ENCODE data around the gene OGFR.

Gene OGFR

GRCh38 chr20:62785393-62785792 lies 19.2 kb upstream of the OGFR start:
- DNase-seq, result no peak

GRCh38 chr20:62786157-62786556 lies 18.5 kb upstream of the OGFR start:
- no peak for DNase-seq

DNA sequence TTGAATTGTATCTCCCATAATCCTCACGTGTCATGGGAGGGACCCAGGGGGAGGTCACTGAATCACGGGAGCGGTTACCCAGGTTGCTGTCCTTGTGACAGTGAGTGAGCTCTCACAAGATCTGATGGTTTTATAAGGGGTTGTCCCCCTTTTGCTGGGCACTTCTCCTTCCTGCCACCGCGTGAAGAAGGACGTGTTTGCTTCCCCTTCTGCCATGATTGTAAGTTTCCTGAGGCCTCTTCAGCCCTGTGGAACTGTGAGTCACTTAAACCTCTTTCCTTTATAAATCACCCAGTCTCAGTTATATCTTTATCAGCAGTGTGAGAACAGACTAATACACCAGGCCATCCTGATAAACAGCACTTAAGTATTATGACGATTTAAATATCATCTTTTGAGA lies 17.3 kb upstream of the OGFR start:
- no peak for DNase-seq

DNA sequence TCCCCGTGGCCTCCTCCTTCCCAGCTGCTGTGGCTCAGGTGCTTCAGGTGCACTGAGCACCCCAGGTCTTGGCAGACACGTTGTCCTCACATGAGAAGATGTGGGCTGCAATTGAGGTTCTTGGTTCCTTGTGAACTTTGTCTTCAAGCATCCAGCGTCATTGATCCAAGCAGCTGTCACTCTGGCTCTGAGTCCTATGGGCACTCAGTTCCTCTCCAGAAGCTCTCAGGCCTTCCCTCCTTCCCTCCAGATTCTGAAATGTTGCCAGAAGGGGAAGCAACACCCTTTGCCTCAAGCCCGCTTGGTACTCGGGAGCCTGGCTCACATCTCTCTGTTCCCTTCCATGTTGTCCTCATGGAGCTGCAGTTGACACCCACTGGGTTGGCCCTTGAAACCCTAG lies 16.8 kb upstream of the OGFR start:
- no peak for DNase-seq

GRCh38 chr20:62788607-62789006 lies 16.0 kb upstream of the OGFR start:
- no peak for DNase-seq

GRCh38 chr20:62790075-62790474 lies 14.6 kb upstream of the OGFR start:
- no peak for DNase-seq

DNA sequence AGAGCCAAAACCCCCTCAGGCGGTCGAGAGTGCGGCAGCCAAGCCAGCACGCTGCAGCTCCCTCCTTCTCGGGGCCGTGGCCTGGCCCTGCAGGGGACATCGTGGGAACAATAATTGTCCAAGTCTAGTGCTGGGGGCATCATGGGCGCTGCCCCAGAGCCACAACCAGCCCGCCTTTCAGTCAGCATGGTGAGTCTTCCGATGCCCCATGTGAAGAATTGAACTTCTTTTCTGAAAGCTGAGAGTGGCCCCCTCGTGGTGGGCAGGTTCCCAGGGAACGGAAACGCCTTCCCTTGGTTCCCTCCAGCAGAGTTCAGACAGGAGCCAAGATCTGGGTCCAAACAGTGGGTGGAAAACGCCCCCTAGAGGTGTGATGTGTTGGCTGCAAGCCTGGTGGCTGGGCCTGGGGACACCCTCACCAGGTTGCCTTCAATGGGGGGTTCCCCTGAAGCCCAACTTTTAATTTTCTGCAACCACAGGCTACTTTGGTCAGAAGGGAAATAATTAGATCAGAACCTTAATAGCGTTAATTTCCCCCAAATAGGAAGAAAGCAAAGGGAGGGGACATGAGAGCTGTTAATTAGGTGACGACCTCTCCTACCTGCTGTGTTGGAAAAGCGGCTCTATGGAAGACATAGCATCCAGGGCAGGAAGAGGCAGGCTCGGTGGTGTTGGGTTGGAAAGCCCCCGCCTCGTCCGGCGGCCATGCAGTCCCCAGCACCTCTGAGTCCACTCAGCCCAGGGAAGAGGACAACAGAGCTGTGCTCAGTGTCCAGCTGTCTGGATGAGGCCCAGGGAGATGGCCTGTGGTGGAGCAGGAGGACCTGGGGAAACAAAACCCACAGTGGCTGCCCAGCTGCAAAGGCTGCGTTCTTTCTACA lies 13.1 kb upstream of the OGFR start:
- peak; percentile 80 for DNase-seq

DNA sequence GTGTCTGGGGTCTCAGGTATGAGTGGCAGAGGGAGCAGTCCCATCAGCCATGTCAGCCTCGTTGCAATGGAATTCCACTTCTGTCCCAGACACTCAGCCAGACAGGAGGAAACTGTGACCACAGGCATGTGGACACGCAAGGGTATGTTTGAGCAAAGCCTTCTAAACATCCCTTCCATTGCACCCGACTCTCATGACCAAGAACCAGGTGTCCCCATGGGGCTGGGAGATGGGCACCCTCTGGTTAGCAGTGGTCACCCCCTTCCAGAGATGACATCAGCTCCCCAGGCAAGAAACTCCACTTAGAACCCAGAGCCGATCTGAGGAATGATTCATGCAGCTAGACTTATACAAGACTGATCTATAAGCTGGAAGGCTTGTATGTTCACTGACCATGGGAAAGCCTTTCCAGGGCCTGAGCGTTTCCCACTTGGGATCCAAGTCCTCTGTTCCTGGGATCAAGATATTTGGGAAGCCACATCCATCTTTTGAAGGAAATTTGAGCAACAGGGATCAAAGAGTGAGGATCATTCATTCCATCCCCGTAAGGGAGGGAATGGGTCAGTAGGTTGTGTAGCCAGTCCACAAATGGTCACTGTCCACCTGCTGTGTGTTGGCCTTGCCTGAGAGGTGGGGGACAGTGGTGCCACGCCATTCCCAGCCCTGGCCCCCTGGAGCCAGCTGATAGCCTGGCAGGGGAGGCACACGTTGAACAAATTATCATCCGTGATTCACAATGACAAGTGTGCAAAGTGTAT lies 12.3 kb upstream of the OGFR start:
- DNase-seq, result no peak

DNA sequence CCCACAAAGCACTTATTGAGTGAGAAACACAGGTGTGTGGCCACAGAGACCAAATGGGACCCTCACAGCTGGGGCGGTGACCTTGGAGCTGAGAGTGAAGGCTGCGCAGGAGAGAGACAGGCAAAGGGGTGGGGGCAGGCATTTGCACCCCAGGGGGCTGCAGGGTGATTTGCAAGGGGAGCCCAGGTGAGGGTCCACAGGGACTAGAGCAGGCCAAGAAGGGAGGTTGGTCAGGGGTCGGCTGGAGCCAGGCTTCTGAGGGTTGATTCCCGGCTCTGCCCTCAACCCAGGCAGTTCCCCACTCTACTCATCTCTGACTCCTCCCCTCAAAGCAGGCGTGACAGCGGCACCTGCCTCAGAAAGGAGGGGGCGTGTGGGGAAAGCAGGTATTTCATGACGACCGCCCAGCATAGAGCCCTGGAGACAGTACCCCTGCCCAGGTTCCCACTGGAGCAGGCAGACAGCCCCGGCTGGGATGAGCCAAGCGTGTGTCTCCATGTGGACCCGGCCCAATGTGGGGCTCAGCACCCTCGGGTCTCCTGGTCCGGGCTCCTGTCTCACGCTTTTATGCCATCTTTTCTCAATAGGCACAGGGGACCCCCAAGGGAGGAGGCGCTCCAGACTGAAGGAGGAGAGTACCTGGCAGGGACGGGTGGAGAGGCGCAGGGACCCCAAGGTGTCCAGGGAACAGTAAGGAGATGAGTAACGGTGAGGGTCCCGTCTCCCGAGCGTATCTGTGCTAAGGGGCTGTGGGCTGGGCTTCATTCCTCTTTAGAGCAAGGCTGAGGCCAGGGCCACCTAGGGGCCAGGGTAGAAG lies 11.5 kb upstream of the OGFR start:
- no peak for DNase-seq

- DNase-seq, result no peak
Measured at GRCh38 chr20:62793757-62794006, 11.0 kb upstream of the OGFR start.

DNA sequence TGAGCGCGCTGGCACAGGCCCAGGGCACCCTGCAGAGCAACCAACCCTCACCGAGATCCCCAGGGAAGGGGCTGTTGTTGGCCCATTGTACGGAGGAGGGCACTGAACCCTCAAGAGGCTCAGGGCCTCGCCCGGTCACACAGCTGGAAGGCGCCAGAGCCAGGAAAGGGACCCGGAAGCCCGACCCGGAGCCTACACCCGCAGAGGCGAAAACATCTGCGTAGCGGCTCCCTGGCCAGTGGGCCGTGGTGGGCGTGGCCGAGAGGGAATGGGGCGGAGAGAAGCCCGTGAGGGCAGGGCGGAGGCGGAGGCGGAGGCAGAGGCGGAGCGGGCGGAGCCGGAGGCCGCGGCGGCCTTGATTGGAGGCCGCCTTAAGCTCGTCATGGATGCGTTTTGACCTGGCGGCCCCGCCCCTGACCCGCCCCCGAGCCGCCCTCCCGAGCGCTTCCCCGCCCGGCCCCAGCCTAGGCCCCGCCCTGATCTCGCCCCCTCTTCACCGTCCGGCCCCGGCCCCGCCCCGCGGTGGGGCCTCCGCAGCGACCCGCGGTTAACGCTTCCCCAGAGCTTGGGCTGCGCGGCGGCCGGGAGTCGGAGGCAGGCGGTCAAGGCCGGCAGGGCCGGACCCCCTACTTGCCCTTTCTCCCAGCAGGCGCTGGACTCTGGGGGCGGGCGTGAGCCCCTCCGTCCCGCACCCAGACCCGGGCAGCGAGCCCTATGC lies 10.5 kb upstream of the OGFR start:
- DNase-seq, result peak; percentile 96

- DNase-seq, result peak; percentile 65
Measured at GRCh38 chr20:62795023-62795761, 9.4 kb upstream of the OGFR start.

DNA sequence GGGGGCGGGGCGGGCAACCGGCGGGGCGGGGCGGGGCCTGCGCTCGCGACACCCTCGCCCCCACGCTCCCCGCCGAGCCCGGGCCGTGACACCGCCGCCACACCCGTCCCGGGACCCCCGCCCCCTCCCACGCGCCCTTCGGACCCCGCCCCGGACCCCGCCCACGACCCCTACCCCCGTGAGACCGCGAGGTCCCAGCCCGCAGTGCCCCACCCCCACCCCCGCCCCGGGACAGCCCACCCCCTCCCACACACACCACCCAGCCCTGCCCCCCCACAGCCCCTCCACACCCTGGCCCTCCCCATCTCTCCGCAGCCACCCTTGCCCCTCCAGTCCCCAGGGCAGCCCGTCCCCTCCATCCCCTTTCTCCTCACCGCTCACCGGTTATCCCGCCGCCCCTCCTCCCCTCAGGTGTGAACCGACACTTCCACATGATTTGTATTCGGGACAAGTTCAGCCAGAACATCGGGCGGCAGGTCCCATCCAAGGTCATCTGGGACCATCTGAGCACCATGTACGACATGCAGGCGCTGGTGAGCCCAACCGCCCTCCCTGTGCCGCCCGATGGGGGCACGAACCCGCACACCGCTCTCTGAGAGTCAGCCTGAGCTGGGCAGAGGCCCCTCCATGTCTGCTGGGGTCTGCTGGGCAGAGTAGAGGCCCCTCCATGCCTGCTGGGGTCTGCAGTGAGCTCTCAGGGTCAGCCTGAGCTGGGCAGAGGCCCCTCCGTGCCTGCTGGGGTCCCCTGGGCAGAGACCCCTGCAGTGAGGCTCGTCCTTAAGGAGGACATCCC lies 7.7 kb upstream of the OGFR start:
- no peak for DNase-seq

GRCh38 chr20:62797671-62798532 lies 6.7 kb upstream of the OGFR start:
- no peak for DNase-seq

GRCh38 chr20:62799036-62799435 lies 5.6 kb upstream of the OGFR start:
- DNase-seq, result no peak

DNA sequence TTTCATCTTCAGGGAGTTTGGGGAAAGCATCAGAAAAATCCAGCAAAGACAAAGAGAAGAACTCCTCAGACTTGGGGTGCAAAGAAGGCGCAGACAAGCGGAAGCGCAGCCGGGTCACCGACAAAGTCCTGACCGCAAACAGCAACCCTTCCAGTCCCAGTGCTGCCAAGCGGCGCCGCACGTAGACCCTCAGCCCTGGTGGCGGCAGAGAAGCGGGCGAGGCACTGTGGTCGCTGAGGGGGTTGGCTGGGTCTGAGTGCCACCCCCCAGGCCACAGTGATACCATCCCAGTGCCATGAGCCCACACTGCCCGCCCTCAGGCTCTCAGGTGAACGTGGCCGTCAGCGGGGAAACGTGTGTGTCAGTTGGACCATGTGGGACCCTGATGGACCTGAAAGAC lies 5.2 kb upstream of the OGFR start:
- no peak for DNase-seq

- DNase-seq, result no peak
Measured at GRCh38 chr20:62799873-62800272, 4.8 kb upstream of the OGFR start.

DNA sequence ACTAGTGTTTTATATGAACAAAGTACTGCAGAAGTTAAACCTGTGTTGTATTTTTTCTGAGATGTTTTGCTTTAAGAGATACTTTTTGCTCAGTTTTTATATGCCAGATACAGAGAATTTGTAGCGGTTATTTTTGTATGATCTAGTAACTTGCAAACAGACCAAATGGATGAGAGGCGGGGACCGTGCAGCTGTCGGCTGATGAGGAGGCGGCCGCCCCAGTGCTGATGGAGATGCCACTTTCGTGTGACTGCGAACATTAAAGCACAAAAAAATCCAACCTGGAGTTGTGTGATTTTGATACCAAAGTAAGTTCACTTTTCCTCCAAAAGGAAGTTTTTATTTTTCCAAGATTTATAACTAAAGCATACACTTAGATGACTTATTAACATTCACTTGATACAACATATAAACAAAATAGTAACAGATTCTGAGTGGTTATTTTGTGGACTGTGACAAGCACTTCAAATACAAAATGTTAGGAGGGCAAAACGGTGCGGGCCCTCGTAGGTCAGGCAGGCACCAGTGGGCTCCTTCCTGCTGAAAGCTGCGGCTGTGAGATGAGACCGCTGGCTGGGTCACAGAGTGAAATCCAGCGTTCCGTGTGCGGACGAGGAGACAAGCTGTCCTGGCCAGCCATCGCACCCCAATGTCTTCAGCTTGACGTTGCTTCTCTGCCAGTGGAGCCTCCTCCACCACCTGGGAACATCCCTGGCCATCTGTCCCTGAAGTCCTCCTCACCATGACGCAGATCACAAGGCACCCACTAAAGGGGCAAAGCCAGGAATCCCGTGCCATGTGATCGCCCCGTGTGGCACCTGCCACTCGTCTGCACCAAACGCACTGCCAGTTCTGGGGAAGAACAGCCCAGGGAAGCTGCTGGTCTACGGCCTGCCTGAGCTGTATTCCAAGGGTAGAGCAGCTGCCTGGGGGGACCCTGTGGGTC lies 4.0 kb upstream of the OGFR start:
- DNase-seq, result no peak
